Measurements from ENCODE around the gene UROD.
A peak's percentile ranks its signal among the peaks of the same experiment; 100 is the strongest.
"Not testable (repeated sequence)": the region's sequence is repeated elsewhere in the genome, so short reads cannot be mapped to it uniquely, and the experiment has no call there.

Gene UROD

DNA sequence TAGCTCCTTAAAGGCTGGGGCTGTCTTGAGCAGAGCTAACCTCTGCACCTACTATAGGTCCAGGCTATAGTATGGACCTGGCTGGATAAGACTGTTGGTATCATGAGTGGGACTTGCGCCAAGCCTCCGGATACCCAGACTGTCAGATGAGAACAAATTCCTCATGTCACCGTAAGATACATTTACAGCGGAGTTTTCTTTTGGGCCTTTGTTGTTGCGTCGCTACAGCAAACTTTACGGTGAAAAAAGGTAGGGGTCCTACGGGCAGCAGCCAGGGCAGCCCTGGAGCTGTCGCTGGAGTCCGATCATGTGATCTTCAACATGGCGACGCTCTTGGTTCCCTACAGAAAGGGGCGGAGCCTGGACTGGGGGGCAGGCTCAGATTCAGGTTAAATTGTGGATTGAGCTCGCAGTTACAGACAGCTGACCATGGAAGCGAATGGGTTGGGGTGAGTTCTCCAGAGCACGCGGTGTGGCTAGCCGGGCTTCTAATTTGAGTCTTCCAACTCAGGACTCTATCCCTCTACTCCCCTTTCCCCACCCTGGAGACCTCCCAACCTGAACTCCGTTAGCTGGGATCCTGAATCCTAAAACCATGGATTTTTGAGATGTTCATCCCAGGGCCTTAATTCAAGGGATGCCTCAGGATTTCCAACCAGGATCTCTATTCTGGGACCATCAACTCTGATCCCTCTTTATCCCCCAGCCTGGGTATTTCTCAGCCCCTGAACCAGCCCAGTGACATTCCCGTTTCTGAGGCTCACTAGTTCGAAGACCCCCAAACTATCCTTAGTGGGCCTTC is at the start of gene UROD:
Gene UROD, plus strand, starts transcription at position 418 of the 802 bp plus-strand sequence. Its CDS starts 12 bp downstream, at position 430.
- peak; percentile 98 for DNase-seq (ENCODE audit: low spot score)

DNA sequence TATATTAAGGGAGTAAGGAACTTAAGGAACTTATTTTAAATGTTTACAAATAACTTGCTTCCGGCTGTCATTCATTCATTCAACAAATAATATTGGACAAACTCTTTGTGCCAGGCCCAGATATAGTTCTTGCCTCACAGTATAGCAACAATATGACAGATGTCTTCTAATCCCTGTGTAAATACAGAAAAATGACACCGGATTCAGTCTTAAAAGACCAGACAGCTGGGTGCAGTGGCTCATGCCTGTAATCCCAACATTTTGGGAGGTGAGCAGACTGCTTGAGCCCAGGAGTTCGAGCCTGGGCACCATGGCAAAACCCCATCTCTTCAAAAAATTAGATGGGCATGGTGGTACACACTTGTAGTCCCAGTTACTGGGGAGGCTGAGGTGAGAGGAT is 49.3 kb upstream of the UROD start:
- no peak for DNase-seq (ENCODE audit: low spot score)

DNA sequence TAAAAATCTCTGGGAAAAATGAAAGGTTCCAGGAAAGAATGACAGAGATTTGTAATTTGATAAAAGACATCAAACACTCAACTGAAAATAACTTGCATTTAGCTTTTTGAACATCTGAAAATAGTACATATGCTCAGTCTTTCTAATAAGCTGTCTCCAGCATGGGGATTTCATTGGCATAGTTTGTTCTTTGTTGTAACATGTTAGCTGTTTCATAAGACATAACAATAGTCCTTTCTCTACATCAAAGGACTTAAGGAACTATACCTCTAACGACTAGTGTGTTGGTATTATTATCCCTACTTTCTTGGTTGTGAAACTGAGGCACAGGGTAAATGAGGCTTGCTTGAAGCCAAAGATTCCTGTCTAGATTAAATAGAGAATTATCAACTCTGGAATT is 47.7 kb upstream of the UROD start:
- no peak for DNase-seq (ENCODE audit: low spot score)

DNA sequence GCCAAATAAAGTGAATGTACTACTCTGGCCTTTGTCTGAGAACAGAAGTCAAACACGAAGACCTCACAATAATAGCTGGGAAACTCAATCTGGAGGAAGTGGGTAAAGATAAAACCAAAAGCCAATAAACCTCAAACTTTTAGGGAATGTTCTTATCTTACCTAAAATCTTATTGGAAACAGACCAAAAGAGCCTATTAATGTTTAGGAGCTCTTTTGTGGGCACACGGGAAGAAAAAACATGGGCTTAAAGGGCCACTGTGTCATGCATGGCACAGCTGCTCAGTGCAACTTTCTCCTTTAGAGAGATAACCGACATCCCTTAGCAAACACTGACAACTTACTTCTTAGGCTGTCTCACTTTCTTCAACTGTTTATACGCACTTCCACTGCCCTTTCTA is 41.7 kb upstream of the UROD start:
- no peak for DNase-seq (ENCODE audit: low spot score)

DNA sequence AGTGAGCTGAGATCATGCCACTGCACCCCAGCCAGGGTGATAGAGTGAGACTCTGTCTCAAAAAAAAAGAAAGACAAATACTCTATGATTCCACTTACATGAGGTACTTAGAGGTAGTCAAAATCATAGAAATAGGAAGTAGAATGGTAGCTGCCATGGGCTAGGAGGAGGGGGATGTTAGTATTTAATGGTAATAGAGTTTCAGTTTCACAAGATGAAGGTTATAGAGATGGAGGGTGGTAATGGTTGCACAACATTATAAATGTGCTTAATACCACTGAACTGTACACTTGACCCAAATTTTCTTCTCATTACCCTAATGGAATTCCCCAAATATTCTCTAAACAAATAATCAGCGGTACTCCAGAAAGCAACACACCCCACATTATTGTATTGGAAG is 38.4 kb upstream of the UROD start:
- DNase-seq (ENCODE audit: low spot score) = no peak

DNA sequence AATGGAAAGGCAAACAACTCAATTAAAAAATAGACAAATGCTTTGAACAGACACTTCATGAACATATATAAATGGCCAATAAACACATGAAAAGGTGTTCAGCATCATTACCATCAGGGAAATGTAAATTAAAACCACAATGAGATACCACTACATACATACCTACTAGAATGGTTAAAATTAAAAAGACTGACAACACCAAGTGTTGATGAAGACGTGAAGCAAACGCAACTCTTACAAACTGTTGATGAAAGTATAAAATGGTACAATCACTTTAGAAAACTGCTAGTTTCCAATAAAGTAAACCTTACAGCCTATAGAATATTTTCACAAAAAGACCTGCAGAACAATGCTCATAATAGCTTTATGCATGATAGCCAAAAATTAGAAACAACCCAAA is 35.8 kb upstream of the UROD start:
- DNase-seq (ENCODE audit: low spot score) = no peak

DNA sequence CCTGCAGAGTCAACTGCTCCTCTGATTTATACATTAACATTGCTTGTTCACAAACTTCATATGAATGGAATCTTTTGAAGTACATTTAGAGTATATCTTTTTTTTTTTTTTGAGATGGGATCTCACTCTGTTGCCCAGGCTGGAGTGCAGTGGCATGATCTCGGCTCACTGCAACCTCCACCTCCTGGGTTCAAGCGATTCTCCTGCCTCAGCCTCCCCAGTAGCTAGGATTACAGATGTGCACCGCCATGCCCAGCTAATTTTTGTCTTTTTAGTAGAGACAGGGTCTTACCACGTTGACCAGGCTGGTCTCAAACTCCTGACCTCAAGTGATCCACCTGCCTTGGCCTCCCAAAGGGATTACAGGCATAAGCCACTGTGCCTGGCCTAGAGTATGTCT is 34.7 kb upstream of the UROD start:
- DNase-seq (ENCODE audit: low spot score) = not testable (repeated sequence)

DNA sequence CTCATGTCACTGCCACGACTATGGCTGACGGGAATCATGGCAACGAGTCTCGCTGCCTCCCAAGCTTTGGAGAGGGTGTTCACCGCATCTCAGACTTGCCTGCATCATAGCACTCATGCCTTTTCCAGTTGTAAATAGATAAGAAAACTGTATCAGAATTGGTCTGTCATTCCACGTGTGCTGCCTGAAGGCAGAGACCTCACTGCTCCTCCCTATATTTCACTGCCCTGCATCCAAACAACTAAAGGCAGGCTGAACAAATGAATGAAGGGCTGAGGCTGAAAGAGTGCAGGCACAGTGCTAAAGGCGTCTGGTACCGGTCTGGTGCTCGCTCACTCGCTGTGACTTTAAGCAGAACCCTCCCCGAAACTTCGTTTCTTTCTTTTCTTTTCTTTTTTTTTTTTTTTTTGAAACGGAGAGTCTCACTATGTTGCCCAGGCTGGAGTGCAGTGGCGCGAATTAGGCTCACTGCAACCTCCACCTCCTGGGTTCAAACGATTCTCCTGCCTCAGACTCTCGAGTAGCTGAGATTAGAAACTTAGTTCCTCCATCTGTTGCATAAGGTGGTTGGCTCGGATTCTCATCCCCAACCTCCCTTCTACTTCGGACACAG is 26.2 kb upstream of the UROD start:
- DNase-seq (ENCODE audit: low spot score) = no peak

DNA sequence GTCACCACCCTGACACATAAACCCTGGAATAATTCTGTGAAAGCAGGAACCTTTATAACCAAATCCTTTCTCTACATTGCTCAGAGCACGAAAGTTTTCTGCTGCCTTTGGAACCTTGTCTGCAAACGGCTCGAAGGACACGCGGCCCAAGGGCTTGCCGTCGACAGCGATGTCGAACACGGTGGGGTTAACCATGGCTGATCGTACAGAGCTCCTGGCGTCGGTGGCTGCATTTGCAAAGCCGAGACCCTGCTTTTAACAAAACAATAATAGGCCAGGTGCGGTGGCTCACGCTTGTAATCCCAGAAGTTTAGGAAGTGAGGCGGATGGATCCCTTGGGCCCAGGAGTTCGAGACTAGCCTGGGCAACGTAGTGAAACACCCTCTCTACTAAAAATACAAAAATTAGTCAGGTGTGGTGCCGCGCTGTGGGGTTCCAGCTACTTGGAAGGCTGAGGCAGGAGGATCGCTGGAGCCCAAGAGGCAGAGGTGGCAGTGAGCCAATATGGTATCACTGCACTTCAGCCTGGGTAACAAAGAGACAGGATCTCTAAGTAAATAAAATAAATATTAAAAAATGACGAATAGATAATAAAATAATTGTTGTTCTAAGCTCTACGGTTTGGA is 23.4 kb upstream of the UROD start:
- no peak for DNase-seq (ENCODE audit: low spot score)

DNA sequence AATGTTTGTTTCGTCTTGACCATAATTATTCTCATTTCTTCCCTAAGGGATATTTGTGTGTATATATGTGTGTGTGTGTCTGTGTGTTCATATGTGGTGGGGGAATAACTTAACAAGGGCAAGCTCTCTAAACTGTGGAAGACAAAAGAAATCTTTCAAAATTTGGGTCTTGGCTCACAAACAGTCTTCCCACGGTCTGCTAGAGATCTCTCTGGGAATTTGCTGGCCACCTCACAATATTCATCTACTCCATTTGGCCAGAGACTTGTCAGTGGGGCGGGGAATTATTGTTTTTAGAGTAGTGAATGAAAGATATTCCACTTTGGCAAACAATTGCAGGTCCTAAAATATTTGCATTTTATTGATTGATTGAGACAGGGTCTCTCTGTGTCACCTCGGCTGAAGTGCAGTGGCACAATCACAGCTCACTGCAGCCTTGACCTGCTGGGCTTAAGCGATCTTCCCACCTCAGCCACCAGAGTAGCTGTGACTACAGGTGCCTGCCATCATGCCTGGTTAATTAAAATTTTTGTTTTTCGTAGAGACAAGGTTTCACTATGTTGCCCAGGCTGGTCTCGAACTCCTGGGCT is 17.6 kb upstream of the UROD start:
- DNase-seq (ENCODE audit: low spot score) = no peak

DNA sequence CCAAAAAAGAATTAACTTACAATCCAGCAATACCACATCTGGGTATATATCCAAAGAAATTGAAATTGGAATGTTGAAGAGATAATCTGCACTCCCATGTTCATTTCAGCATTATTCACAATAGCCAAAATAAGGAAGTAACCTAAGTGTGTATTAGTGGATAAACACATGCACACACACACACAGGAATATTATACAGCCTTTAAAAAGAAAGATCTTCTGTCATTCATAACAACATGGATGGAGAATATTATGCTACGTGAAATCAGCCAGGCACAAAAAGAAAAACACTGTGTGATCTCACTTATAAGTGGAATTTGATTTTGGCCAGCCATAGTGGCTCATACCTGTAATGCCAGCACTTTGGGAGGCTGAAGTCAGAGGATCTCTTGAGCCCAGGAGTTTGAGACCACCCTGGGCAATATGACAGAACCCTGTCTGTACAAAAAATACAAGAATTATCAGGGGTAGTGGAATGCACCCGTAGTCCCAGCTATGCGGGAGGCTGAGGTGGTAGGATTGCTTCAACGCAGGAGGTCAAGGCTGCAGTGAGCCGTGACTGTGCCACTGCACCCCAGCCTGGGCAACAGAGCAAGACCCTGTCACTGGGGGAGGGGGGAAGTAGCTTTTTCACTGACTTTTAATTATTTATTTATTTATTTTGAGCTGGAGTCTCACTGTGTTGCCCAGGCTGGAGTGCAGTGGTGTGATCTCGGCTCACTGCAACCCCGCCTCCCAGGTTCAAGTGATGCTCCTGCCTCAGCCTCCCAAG is 16.4 kb upstream of the UROD start:
- DNase-seq (ENCODE audit: low spot score) = no peak

DNA sequence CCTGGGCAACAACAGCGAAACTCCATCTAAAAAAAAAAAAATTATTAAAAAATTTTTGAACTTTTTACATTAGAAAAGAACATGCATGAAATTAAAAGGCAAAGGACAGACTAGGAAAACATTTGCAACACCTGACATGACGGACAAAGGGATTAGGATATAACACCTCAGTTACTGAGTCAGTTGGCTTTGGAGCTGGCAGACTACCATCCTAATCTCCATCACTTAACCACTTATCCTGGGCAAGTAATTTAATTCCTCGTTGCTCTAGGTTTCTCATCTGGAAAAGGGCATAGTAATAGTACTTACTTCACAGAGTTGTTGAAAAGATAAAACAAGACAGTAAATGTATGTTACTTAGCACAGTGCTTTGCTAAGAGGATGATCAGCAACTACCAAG is 12.8 kb upstream of the UROD start:
- DNase-seq (ENCODE audit: low spot score) = no peak

DNA sequence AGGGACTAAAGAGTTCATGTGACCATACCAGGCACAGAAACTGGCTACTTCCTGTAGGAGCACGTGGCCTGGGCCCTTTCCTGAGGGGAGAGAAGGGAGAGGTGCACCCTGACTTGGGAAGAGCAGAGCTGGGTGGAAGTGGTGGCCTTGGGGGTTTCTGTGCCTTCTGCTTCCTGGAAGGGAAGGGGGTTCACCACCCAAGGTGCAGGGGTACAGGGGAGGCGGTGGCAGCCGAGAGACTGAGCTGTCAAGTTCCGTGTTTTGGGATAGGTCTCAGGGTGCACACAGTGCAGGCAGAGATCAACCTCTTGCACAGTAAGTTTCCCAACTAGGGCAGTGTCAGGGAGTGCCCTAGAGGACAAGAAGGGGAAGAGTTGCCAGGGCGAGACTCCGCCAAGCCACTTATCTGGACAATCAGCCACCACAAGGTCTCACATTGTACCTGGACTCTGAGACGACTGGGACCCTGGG is 11.0 kb upstream of the UROD start:
- DNase-seq (ENCODE audit: low spot score) = no peak

DNA sequence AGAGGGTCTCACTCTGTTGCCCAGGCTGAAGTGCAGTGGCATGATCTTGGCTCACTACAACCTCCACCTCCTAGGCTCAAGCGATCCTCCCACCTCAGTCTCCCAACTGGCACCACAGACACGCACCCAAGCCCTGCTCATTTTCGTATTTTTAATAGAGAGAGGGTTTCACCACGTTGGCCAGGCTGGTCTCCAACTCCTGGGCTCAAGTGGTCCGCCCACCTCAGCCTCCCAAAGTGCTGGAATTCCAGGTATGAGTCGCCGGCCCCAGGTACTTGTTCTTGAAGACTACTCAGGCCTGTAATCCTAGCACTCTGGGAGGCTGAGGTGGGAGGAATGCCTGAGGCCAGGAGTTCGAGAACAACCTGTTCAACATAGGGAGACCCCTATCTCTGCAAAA is 10.5 kb upstream of the UROD start:
- DNase-seq (ENCODE audit: low spot score) = not testable (repeated sequence)

DNA sequence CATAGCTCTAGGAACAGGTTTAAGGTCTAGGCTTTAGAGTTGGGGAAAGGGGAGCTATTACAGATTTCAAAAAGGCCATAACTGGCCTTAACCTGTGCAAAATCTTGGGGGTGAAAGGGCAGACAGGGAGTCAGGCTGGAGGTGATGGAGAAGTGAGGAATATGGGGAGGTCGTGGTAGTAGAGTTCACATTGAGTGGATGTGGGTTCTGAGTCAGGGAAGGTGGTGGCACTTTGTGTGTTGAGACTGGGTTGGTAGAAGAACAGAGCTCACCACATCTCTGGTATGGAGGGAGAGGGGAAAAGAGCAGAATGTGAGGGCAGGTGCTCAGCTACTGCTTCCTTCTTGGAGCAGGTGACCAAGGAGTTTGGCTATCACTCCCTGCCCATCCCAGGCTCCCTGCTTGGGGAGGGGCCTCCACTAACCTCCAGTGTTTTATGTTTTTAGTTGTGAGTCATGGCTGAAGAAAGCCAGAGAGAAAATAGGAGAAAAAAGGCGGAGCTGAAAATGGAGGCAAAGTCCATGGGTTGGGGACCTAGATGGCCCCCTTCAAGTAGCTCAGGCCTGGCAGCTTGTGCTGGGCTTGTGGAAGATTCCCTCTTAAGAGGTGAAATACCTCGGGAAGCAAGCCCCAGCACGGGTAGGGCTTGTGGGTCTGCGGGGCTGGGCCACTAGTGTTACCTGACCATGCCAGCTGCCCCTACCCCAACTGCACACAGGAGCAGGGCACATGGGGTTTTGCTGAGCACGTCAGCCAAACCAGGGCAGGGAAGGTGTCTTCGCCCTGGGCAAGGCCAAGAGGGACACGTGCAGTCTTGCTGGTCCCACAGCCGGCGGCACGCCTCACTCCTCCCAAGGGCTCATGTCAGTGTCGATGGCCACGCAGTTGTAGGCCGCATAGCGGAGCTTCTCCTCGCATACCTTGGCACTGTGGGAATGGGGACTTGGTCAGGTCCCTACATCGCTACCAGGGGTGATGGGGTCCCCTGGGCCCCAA is 9.1 kb upstream of the UROD start:
- DNase-seq (ENCODE audit: low spot score) = no peak

DNA sequence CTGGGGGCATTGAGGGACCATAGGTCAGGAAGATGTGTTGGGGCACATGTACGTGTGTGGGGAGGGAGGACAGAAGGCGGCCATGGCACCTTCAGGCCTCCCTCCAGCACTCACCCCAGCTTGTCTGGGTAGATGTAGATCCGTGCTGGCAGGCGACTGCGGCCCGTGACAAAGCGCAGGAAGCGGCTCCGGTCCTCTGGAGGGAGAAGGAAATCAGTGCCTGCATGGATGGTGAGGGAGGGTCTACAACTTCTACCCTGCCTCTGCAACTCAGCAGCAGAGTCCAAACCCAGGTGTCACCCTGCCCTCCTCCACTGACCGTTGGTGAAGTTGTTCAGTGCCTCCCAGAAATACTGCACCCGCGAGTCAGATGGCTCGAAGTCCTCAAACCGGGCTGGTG is 8.3 kb upstream of the UROD start:
- no peak for DNase-seq (ENCODE audit: low spot score)

DNA sequence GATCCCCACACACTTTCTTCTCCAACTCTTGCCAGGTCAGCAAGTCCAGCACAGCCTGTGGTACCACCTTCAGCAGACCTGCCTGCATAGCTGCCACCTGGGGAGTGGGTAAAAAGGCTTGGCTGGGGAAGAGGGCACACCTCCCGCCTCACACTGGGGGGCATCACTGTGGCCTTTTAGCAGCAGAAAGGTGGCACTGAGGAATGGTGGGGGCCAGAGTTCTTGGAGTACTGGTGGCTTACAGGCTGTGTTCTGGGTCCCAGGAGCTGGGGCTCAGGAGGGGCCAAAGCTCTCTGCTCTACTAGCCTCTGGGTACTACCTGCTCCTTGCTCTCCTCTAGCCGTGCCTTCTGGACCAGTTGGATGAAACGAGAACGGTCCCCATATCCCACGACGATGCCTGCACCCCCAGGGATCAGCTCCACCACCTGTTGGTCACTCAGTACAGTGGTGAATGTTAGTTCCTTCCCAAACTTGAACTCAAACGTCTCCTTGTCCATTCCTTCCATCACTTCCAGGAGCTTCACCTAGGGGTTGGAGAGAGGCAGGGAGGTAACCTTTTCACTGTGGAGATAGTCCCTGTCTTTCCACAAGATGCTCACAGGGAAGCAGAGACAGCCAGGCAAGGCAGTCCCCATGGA is 7.7 kb upstream of the UROD start:
- DNase-seq (ENCODE audit: low spot score) = no peak

DNA sequence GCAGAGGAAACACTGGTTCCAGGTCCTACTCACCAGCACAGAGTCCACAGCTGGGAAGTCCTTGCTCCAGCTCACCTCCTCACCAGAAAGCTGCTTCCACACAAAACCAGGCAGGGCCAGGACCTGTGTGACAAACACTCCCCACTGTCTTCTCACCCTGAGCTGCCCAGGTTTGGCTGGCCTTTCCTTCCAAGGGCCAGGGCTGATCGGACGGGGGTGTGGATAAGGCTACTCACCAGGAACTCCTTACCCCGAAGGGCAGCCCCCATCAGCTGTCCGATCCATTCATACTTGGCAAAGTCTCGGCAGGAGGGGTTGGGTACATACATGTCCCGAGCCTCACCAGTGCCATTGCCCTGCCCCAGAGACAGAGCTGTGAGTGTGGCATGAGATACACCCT is 6.3 kb upstream of the UROD start:
- DNase-seq (ENCODE audit: low spot score) = no peak

DNA sequence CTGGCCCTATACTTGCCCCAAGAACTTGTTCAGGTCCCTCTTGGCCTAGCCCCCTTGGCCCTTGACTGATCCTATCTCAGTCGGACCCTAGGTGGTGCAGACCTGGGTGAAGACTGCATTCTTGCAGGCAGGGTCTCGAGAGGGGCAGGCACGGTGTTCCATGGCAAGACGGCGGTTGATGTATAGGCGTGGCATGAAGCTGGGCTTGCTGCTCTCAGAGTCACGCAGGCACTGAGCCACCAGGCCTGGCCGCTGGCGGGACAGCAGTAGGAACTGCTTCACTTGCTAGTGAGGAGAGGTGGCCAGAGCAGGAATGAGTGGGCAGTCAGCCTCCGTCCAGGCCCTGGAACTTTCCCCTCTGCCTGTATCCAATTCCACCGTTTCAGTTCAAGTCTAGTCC is 4.7 kb upstream of the UROD start:
- DNase-seq (ENCODE audit: low spot score) = no peak

DNA sequence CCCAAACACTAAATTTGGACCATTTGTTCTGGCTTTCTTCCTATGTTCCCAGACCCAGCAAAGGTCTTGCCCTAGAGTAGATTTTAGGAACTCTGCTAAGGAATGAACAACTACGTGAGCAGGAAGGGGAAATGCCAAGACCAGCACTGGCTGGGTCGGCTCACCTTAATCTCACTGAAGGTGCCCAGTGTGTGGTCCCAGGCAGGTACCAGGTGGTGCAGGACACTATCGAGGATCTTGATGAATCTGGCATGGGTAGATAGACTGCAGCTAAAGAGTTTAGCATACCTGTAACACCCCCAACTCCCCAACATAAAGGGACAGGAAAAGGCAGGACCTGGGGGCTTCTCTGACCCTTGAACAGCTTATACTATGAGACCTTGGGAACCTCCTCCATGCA is 4.0 kb upstream of the UROD start:
- DNase-seq (ENCODE audit: low spot score) = no peak
